ENCODE data around the gene PDLIM5. TPM values are rescaled to one million over a fixed set of nuclear protein-coding genes. Genes with fewer than 3 reads are reported as not detected.

The PDLIM5 gene
- total RNA-seq, 1 experiment from 2014 or later = 44.7 TPM

GRCh38 chr4:94459462-94460161, 7.9 kb downstream of the PDLIM5 start:
- in situ Hi-C loops (cut with HindIII; ENCODE audit: low pct_unique_long_range_greater_than_20kb, low sequenced_read_pairs) (no loop called here), intact Hi-C loops (cut with micrococcal nuclease; ENCODE audit: unreplicated experiment) (no loop called here)
- peak overlapping the region; percentile 52 for H3K27ac ChIP-seq (ENCODE audit: low read length)
- no peak overlapping the region for H3K4me3 ChIP-seq (ENCODE audit: low read depth in 2 of 2, low read length in 2 of 2)
- no peak for TF ChIP-seq TCF7L2 (IDR thresholded peaks at IDR 0.05; ENCODE audit: low read depth, low read length)
- TF ChIP-seq, protein P1, sequence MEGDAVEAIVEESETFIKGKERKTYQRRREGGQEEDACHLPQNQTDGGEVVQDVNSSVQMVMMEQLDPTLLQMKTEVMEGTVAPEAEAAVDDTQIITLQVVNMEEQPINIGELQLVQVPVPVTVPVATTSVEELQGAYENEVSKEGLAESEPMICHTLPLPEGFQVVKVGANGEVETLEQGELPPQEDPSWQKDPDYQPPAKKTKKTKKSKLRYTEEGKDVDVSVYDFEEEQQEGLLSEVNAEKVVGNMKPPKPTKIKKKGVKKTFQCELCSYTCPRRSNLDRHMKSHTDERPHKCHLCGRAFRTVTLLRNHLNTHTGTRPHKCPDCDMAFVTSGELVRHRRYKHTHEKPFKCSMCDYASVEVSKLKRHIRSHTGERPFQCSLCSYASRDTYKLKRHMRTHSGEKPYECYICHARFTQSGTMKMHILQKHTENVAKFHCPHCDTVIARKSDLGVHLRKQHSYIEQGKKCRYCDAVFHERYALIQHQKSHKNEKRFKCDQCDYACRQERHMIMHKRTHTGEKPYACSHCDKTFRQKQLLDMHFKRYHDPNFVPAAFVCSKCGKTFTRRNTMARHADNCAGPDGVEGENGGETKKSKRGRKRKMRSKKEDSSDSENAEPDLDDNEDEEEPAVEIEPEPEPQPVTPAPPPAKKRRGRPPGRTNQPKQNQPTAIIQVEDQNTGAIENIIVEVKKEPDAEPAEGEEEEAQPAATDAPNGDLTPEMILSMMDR (IDR thresholded peaks at IDR 0.05) = no peak
- no peak for TF ChIP-seq SIN3A (IDR thresholded peaks at IDR 0.05; ENCODE audit: borderline replicate concordance, insufficient read depth, low read depth, low read length)
- no peak for TF ChIP-seq POLR2AphosphoS5 (IDR thresholded peaks at IDR 0.05; ENCODE audit: low read depth, low read length)
- no peaks in the 10 kb centered on the region; the same call in 1 of the 2 replicates for H3K36me3 ChIP-seq (ENCODE audit: control insufficient read depth, insufficient read depth, low read length)
- ChIA-PET POLR2A (no interaction called here), CTCF (interaction anchor here (0.6 kb wide), 1 partner anchor 53 kb away, joined by 4 read pairs; no protein-coding TSS in a partner anchor)
- no peaks in the 10 kb centered on the region for H3K27me3 ChIP-seq (ENCODE audit: control insufficient read depth, insufficient read depth, low read length)
- DNase-seq (ENCODE audit: low read depth, low spot score) = no peak
- H3K4me1 ChIP-seq (ENCODE audit: control insufficient read depth, insufficient read depth, low read length) = peaks cover 22% of the 10 kb centered on the region
- no peak for ATAC-seq
- no TSS peak for BruUV-seq (replicated peaks)
- no peaks in the 10 kb centered on the region for H3K9me3 ChIP-seq (ENCODE audit: control insufficient read depth, insufficient read depth, low read depth, low read length)

GRCh38 chr4:94461506-94461905, 9.8 kb downstream of the PDLIM5 start:
- ATAC-seq = no peak
- Histone ChIP-seq H3K27ac (ENCODE audit: low read length) (no peak overlapping the region), H3K4me1 (ENCODE audit: control insufficient read depth, insufficient read depth, low read length) (peaks cover 22% of the 10 kb centered on the region), H3K9me3 (ENCODE audit: control insufficient read depth, insufficient read depth, low read depth, low read length) (no peaks in the 10 kb centered on the region), H3K36me3 (ENCODE audit: control insufficient read depth, insufficient read depth, low read length) (no peaks in the 10 kb centered on the region; the same call in 1 of the 2 replicates), H3K4me3 (ENCODE audit: low read depth in 2 of 2, low read length in 2 of 2) (no peak overlapping the region), H3K27me3 (ENCODE audit: control insufficient read depth, insufficient read depth, low read length) (no peaks in the 10 kb centered on the region)
- ChIA-PET POLR2A (no interaction called here), CTCF (no interaction called here)
- DNase-seq (ENCODE audit: low read depth, low spot score) = no peak
- BruUV-seq (replicated peaks) = no TSS peak
- in situ Hi-C loops (cut with HindIII; ENCODE audit: low pct_unique_long_range_greater_than_20kb, low sequenced_read_pairs) = no loop called here
- no peak for TF ChIP-seq POLR2AphosphoS5 (IDR thresholded peaks at IDR 0.05; ENCODE audit: low read depth, low read length)
- TF ChIP-seq TCF7L2 (IDR thresholded peaks at IDR 0.05; ENCODE audit: low read depth, low read length) = no peak
- TF ChIP-seq, protein P2, sequence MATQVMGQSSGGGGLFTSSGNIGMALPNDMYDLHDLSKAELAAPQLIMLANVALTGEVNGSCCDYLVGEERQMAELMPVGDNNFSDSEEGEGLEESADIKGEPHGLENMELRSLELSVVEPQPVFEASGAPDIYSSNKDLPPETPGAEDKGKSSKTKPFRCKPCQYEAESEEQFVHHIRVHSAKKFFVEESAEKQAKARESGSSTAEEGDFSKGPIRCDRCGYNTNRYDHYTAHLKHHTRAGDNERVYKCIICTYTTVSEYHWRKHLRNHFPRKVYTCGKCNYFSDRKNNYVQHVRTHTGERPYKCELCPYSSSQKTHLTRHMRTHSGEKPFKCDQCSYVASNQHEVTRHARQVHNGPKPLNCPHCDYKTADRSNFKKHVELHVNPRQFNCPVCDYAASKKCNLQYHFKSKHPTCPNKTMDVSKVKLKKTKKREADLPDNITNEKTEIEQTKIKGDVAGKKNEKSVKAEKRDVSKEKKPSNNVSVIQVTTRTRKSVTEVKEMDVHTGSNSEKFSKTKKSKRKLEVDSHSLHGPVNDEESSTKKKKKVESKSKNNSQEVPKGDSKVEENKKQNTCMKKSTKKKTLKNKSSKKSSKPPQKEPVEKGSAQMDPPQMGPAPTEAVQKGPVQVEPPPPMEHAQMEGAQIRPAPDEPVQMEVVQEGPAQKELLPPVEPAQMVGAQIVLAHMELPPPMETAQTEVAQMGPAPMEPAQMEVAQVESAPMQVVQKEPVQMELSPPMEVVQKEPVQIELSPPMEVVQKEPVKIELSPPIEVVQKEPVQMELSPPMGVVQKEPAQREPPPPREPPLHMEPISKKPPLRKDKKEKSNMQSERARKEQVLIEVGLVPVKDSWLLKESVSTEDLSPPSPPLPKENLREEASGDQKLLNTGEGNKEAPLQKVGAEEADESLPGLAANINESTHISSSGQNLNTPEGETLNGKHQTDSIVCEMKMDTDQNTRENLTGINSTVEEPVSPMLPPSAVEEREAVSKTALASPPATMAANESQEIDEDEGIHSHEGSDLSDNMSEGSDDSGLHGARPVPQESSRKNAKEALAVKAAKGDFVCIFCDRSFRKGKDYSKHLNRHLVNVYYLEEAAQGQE (IDR thresholded peaks at IDR 0.05; ENCODE audit: insufficient read depth in 1 of 2, low read depth in 2 of 2, low read length in 1 of 2) = no peak
- TF ChIP-seq, protein P1 (IDR thresholded peaks at IDR 0.05) = no peak
- no peak for TF ChIP-seq SIN3A (IDR thresholded peaks at IDR 0.05; ENCODE audit: borderline replicate concordance, insufficient read depth, low read depth, low read length)
- intact Hi-C loops (cut with micrococcal nuclease; ENCODE audit: unreplicated experiment) = no loop called here
